ENCODE results near the gene ZNF25. TPM values are rescaled to one million over a fixed set of nuclear protein-coding genes. Genes with fewer than 3 reads are reported as not detected.

The ZNF25 gene
- total RNA-seq, 3 donors from 2014 or later: 13.8 to 23.4 (median 16.0) TPM

- intact Hi-C loops (cut with DNase I; ENCODE audit: low total_unique reads): no loop called here
- no peak overlapping the region for H3K4me3 ChIP-seq
- DNase-seq (ENCODE audit: low spot score in 2 of 2): no peak
- H3K36me3 ChIP-seq: no peaks in the 10 kb centered on the region
- no peaks in the 10 kb centered on the region for H3K27me3 ChIP-seq
- TF ChIP-seq CTCF (IDR thresholded peaks at IDR 0.05) (no peak), POLR2A (IDR thresholded peaks at IDR 0.05) (no peak), POLR2AphosphoS5 (IDR thresholded peaks at IDR 0.05) (no peak)
- no peaks in the 10 kb centered on the region for H3K4me1 ChIP-seq
- H3K9me3 ChIP-seq: peaks cover 12 to 16% of the 10 kb centered on the region in 2 donors
- no peak overlapping the region for H3K27ac ChIP-seq
These were observed 11.4 kb downstream of the ZNF25 start for GRCh38 chr10:37965006-37965405.

- H3K4me1 ChIP-seq: no peaks in the 10 kb centered on the region
- H3K27ac ChIP-seq: no peak overlapping the region
- intact Hi-C loops (cut with DNase I; ENCODE audit: low total_unique reads): no loop called here
- TF ChIP-seq CTCF (IDR thresholded peaks at IDR 0.05): no peak
- TF ChIP-seq POLR2AphosphoS5 (IDR thresholded peaks at IDR 0.05): no peak
- TF ChIP-seq POLR2A (IDR thresholded peaks at IDR 0.05): no peak
- no peak overlapping the region for H3K4me3 ChIP-seq
- no peak for DNase-seq (ENCODE audit: low spot score in 2 of 2)
- peaks cover 12 to 16% of the 10 kb centered on the region in 2 donors for H3K9me3 ChIP-seq
- no peaks in the 10 kb centered on the region for H3K36me3 ChIP-seq
- H3K27me3 ChIP-seq: no peaks in the 10 kb centered on the region
These were observed 15.8 kb downstream of the ZNF25 start for GRCh38 chr10:37960591-37961137.

- no peaks in the 10 kb centered on the region for H3K9me3 ChIP-seq
These were observed 18.6 kb downstream of the ZNF25 start for GRCh38 chr10:37957841-37958240.

GRCh38 chr10:37952926-37953325, 23.5 kb downstream of the ZNF25 start:
- intact Hi-C loops (cut with DNase I; ENCODE audit: low total_unique reads): no loop called here
- H3K9me3 ChIP-seq: no peaks in the 10 kb centered on the region
- H3K27me3 ChIP-seq: no peaks in the 10 kb centered on the region
- no peaks in the 10 kb centered on the region for H3K4me1 ChIP-seq
- H3K36me3 ChIP-seq: peaks cover 10% of the 10 kb centered on the region
- H3K4me3 ChIP-seq: no peak overlapping the region
- TF ChIP-seq POLR2AphosphoS5 (IDR thresholded peaks at IDR 0.05) (no peak), POLR2A (IDR thresholded peaks at IDR 0.05) (no peak), CTCF (IDR thresholded peaks at IDR 0.05) (no peak)
- no peak overlapping the region for H3K27ac ChIP-seq
- no peak for DNase-seq (ENCODE audit: low spot score in 2 of 2)

More at GRCh38 chr10:37957841-37958240, 18.6 kb downstream of the ZNF25 start:
- no peak for DNase-seq (ENCODE audit: low spot score in 2 of 2)
- no peaks in the 10 kb centered on the region for H3K27me3 ChIP-seq
- intact Hi-C loops (cut with DNase I; ENCODE audit: low total_unique reads): no loop called here
- peaks cover 8% of the 10 kb centered on the region for H3K36me3 ChIP-seq
- no peak overlapping the region for H3K27ac ChIP-seq
- H3K4me3 ChIP-seq: no peak overlapping the region
- H3K4me1 ChIP-seq: no peaks in the 10 kb centered on the region
- no peak for TF ChIP-seq POLR2AphosphoS5 (IDR thresholded peaks at IDR 0.05)
- TF ChIP-seq CTCF (IDR thresholded peaks at IDR 0.05): no peak
- no peak for TF ChIP-seq POLR2A (IDR thresholded peaks at IDR 0.05)

- no peak for DNase-seq (ENCODE audit: low spot score in 2 of 2)
- no peak for TF ChIP-seq CTCF (IDR thresholded peaks at IDR 0.05)
- TF ChIP-seq POLR2A (IDR thresholded peaks at IDR 0.05): no peak
- no peak for TF ChIP-seq POLR2AphosphoS5 (IDR thresholded peaks at IDR 0.05)
- Histone ChIP-seq H3K9me3 (no peaks in the 10 kb centered on the region), H3K4me1 (no peaks in the 10 kb centered on the region), H3K36me3 (peaks cover 10% of the 10 kb centered on the region), H3K27me3 (no peaks in the 10 kb centered on the region), H3K4me3 (no peak overlapping the region), H3K27ac (no peak overlapping the region)
- intact Hi-C loops (cut with DNase I; ENCODE audit: low total_unique reads): no loop called here
These were observed 24.2 kb downstream of the ZNF25 start for GRCh38 chr10:37952043-37952755.
